Brain microvascular endothelial cell (primary cell): ENCODE data around the gene PRKX.
A peak's percentile ranks its signal among the peaks of the same experiment; 100 is the strongest.

ENCODE experiments used
- DNase-seq: peaks from one replicate; pipeline ENCODE4 v3.0.0-alpha.2; 2020
- H3K27ac ChIP-seq: fragments of 250-450 bp; sonication (Bioruptor Pico); 2 replicates; pipeline ENCODE4 v1.5.1; 2020; ENCODE audit warnings: mild to moderate bottlenecking, moderate library complexity
- H3K27me3 ChIP-seq: fragments of 250-450 bp; sonication (Bioruptor Pico); replicated peaks from 2 replicates; pipeline ENCODE4 v1.5.1; 2020; ENCODE audit warnings: mild to moderate bottlenecking
- H3K36me3 ChIP-seq: fragments of 250-450 bp; sonication (Bioruptor Pico); replicated peaks from 2 replicates; pipeline ENCODE4 v1.5.1; 2020; ENCODE audit warnings: mild to moderate bottlenecking
- H3K4me3 ChIP-seq: 2 replicates; pipeline ENCODE4 v1.5.1; 2011; ENCODE audit warnings: low read depth, mild to moderate bottlenecking, control low read depth, low read length, moderate library complexity
- in situ Hi-C: cut with HindIII; loops from 2 replicates; pipeline ENCODE4 v1.10.0; 2017; ENCODE audit warnings: low sequenced_read_pairs, low pct_ligation_motif_present
- TF ChIP-seq, protein P1 (sequence below): IDR thresholded peaks from 2 replicates; pipeline ENCODE4 v1.5.1; 2011; ENCODE audit warnings: low read depth, mild to moderate bottlenecking, moderate library complexity, low read length, control low read depth, inconsistent platforms; ENCODE audit errors: missing control alignments

Gene PRKX

DNA sequence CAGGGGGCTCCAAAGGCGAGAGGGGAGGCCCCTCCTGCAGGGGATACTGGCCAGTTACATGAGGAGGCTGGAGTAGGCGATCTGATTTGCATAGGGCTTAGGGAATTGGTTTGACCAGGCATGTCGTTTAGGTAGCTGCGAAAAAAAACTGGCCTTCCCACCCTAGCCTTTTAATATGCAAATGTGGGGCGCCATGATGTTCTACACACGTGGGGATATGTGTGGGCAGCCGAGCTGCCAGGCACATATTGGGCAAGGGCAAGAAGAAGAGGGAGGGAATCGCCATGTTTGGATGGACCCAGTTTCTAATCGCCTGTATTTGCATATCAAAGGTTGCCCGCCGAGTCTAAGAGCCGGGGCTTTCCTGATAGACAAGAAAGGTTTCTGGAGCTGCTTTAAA, 121.3 kb downstream of the PRKX start:
- TF ChIP-seq, protein P1, sequence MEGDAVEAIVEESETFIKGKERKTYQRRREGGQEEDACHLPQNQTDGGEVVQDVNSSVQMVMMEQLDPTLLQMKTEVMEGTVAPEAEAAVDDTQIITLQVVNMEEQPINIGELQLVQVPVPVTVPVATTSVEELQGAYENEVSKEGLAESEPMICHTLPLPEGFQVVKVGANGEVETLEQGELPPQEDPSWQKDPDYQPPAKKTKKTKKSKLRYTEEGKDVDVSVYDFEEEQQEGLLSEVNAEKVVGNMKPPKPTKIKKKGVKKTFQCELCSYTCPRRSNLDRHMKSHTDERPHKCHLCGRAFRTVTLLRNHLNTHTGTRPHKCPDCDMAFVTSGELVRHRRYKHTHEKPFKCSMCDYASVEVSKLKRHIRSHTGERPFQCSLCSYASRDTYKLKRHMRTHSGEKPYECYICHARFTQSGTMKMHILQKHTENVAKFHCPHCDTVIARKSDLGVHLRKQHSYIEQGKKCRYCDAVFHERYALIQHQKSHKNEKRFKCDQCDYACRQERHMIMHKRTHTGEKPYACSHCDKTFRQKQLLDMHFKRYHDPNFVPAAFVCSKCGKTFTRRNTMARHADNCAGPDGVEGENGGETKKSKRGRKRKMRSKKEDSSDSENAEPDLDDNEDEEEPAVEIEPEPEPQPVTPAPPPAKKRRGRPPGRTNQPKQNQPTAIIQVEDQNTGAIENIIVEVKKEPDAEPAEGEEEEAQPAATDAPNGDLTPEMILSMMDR: no peak
- Histone ChIP-seq H3K27me3 (no peaks in the 10 kb centered on the region), H3K4me3 (no peak overlapping the region), H3K36me3 (no peaks in the 10 kb centered on the region), H3K27ac (no peak overlapping the region)
- in situ Hi-C loops: no loop called here
- no peak for DNase-seq

- TF ChIP-seq, protein P1: no peak
- in situ Hi-C loops: no loop called here
- H3K27ac ChIP-seq: no peak overlapping the region
Observed at GRCh38 chrX:3589474-3589873, 124.0 kb downstream of the PRKX start.

GRCh38 chrX:3585719-3586118, 127.7 kb downstream of the PRKX start:
- in situ Hi-C loops: no loop called here
- Histone ChIP-seq H3K36me3 (no peaks in the 10 kb centered on the region), H3K27me3 (no peaks in the 10 kb centered on the region), H3K4me3 (no peak overlapping the region), H3K27ac (no peak overlapping the region)
- no peak for DNase-seq
- TF ChIP-seq, protein P1: peak; percentile 28

More at GRCh38 chrX:3589474-3589873, 124.0 kb downstream of the PRKX start:
- H3K27me3 ChIP-seq: no peaks in the 10 kb centered on the region
- no peak overlapping the region for H3K4me3 ChIP-seq
- H3K36me3 ChIP-seq: no peaks in the 10 kb centered on the region
- DNase-seq: no peak

DNA sequence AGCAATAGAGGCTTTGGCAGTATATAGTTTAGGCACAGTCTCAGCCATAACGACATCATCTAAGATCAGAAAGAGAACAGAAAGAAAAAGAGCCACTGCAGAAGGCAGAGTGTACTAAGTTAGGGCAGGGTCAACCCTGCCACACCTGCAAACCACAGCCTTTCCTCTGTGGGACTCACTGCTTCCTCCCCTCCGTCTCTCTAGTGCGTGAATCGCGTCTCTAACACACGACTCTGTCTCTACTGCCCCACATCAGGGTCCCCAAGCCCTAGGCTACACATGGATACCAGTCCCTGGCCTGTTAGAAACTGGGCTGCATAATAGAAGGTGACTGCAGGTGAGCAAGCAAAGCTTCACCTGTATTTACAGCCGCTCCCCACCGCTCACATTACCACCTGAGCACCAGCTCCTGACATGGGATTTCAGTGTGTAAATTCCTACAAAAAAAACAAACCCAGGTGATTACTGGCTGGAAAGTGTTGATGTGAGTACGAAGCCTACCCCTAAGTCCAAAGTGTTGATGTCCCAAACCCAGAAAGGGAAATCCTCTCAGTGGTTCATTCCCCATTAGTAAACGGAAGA, 128.9 kb downstream of the PRKX start:
- Histone ChIP-seq H3K36me3 (no peaks in the 10 kb centered on the region), H3K27ac (no peak overlapping the region), H3K4me3 (no peak overlapping the region), H3K27me3 (no peaks in the 10 kb centered on the region)
- in situ Hi-C loops: no loop called here
- DNase-seq: no peak
- TF ChIP-seq, protein P1: no peak

GRCh38 chrX:3582451-3582850, 131.0 kb downstream of the PRKX start:
- H3K27ac ChIP-seq: no peak overlapping the region
- TF ChIP-seq, protein P1: no peak
- H3K36me3 ChIP-seq: no peaks in the 10 kb centered on the region
- H3K27me3 ChIP-seq: no peaks in the 10 kb centered on the region
- in situ Hi-C loops: no loop called here
- H3K4me3 ChIP-seq: no peak overlapping the region
- DNase-seq: no peak

GRCh38 chrX:3581609-3582108, 131.8 kb downstream of the PRKX start:
- Histone ChIP-seq H3K36me3 (no peaks in the 10 kb centered on the region), H3K27me3 (no peaks in the 10 kb centered on the region), H3K27ac (no peak overlapping the region), H3K4me3 (no peak overlapping the region)
- DNase-seq: no peak
- TF ChIP-seq, protein P1: no peak
- in situ Hi-C loops: no loop called here
